ENCODE results near the gene TSNAX. TPM values are rescaled to one million over a fixed set of nuclear protein-coding genes. Genes with fewer than 3 reads are reported as not detected.
"Not testable (repeated sequence)": the region's sequence is repeated elsewhere in the genome, so short reads cannot be mapped to it uniquely, and the experiment has no call there.

The TSNAX gene
- total and polyA plus RNA-seq, 8 donors: 10.2 to 63.4 (median 23.1) TPM

DNA sequence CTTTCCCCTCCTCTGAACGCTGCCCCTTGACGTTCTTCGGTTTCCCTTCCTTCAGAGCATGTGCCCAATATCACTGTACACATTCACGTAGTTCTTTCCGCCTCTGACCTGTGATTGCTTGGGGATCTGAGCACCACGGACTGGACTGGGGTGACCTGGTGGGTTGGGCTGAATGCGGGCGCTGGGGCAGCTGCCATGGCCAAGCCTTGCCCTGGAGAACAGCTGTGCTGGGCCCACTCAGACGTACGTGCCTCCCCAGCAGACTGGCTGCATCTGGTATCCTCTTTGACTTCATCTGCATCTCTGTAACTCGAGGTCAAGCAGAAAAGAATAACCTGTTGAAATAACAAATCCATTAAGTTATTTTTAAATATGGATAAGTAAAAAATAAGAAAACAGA, 63.0 kb downstream of the TSNAX start:
- WGBS, 5 donors: 70 to 82% (median 80%) methylated on average over 11 of the region's 11 CpGs
- Histone ChIP-seq H3K9me3 (no peaks in the 10 kb centered on the region), H3K27ac (no peak overlapping the region), H3K4me3 (no peak overlapping the region), H3K27me3 (no peaks in the 10 kb centered on the region), H3K4me1 (peaks cover 0 to 10% (median 4%) of the 10 kb centered on the region in 4 donors), H3K36me3 (no peaks in the 10 kb centered on the region)
- DNase-seq: no peak
- TF ChIP-seq, protein P1, sequence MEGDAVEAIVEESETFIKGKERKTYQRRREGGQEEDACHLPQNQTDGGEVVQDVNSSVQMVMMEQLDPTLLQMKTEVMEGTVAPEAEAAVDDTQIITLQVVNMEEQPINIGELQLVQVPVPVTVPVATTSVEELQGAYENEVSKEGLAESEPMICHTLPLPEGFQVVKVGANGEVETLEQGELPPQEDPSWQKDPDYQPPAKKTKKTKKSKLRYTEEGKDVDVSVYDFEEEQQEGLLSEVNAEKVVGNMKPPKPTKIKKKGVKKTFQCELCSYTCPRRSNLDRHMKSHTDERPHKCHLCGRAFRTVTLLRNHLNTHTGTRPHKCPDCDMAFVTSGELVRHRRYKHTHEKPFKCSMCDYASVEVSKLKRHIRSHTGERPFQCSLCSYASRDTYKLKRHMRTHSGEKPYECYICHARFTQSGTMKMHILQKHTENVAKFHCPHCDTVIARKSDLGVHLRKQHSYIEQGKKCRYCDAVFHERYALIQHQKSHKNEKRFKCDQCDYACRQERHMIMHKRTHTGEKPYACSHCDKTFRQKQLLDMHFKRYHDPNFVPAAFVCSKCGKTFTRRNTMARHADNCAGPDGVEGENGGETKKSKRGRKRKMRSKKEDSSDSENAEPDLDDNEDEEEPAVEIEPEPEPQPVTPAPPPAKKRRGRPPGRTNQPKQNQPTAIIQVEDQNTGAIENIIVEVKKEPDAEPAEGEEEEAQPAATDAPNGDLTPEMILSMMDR (IDR thresholded peaks at IDR 0.05): no peak
- TF ChIP-seq POLR2A (IDR thresholded peaks at IDR 0.05) (no peak), EP300 (IDR thresholded peaks at IDR 0.05) (no peak), POLR2AphosphoS5 (IDR thresholded peaks at IDR 0.05) (no peak)
- intact Hi-C loops (cut with DNase I; ENCODE audit: low total_unique reads): no loop called here

DNA sequence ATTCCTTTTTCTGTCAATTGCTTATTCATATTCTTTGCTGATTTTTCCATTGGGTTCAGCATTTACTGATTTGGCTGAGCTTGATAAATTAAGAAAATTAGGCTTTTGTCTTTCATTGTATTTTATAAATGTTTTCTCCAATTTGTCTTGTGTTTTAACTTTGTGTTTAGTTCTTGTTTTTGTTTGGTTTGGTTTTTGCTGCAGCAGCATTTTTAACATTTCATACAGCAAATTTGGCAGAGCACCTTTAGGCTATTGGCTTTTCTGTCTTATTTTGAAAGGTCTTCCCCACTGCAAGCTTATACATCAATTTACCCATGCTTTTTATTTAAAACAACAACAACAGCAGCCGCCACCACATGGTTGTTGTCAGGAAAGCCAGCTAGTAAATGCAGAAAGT, 64.3 kb downstream of the TSNAX start:
- WGBS, 5 donors: 58 to 96% (median 87%) methylated on average over 1 of the region's 1 CpG
- Histone ChIP-seq H3K36me3 (no peaks in the 10 kb centered on the region), H3K27ac (no peak overlapping the region), H3K4me3 (no peak overlapping the region), H3K27me3 (no peaks in the 10 kb centered on the region), H3K4me1 (peaks cover 0 to 10% (median 4%) of the 10 kb centered on the region in 4 donors), H3K9me3 (no peaks in the 10 kb centered on the region)
- intact Hi-C loops (cut with DNase I; ENCODE audit: low total_unique reads): no loop called here
- no peak for DNase-seq
- TF ChIP-seq, protein P1 (IDR thresholded peaks at IDR 0.05): no peak
- no peak for TF ChIP-seq POLR2A (IDR thresholded peaks at IDR 0.05)

- intact Hi-C loops (cut with DNase I; ENCODE audit: low total_unique reads): not testable (repeated sequence)
- 94 to 97% (median 95%) methylated on average over 1 of the region's 1 CpG for WGBS, 5 donors
These were observed 64.8 kb downstream of the TSNAX start for GRCh38 chr1:231593264-231593663.

DNA sequence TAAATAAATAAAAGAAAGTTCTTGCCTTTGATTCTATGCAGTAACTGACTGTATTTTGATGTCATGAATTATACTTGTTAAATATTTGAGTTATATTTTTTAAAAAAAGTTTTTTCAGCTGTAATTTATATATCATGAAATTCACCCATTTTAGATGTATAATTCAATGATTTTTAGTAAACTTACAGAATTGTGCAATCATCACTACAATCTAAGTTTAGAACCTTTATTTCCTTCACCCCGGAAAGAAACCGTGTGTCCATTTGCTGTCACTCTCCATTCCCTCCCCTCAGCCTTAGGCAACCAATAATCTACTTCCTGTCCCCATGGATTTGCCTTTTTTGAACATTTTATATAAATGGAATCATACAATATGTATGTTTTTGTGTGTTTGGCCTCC, 65.7 kb downstream of the TSNAX start:
- Histone ChIP-seq H3K36me3 (no peaks in the 10 kb centered on the region), H3K9me3 (no peaks in the 10 kb centered on the region), H3K27ac (no peak overlapping the region), H3K4me1 (peaks cover 0 to 10% (median 4%) of the 10 kb centered on the region in 4 donors), H3K4me3 (no peak overlapping the region), H3K27me3 (no peaks in the 10 kb centered on the region)
- TF ChIP-seq POLR2A (IDR thresholded peaks at IDR 0.05) (no peak), EP300 (IDR thresholded peaks at IDR 0.05) (no peak)
- intact Hi-C loops (cut with DNase I; ENCODE audit: low total_unique reads): no loop called here
- 45 to 72% (median 59%) methylated on average over 2 of the region's 2 CpGs for WGBS, 5 donors
- no peak for DNase-seq

More at GRCh38 chr1:231593264-231593663, 64.8 kb downstream of the TSNAX start:
- H3K27ac ChIP-seq, H3K4me1 ChIP-seq, H3K27me3 ChIP-seq, DNase-seq, H3K9me3 ChIP-seq, H3K36me3 ChIP-seq, H3K4me3 ChIP-seq: not testable (repeated sequence)

- H3K4me3 ChIP-seq: no peak overlapping the region
- no peak overlapping the region for H3K27ac ChIP-seq
- intact Hi-C loops (cut with DNase I; ENCODE audit: low total_unique reads): no loop called here
- H3K27me3 ChIP-seq: no peaks in the 10 kb centered on the region
- no peaks in the 10 kb centered on the region for H3K36me3 ChIP-seq
- no peaks in the 10 kb centered on the region for H3K9me3 ChIP-seq
- no peak for DNase-seq
- TF ChIP-seq EP300 (IDR thresholded peaks at IDR 0.05) (no peak), POLR2A (IDR thresholded peaks at IDR 0.05) (no peak), POLR2AphosphoS5 (IDR thresholded peaks at IDR 0.05) (no peak)
- TF ChIP-seq, protein P1 (IDR thresholded peaks at IDR 0.05): no peak
- peaks cover 0 to 10% (median 4%) of the 10 kb centered on the region in 4 donors for H3K4me1 ChIP-seq
- 70 to 83% (median 74%) methylated on average over 4 of the region's 4 CpGs for WGBS, 5 donors
These were observed 66.3 kb downstream of the TSNAX start for GRCh38 chr1:231594749-231595148.
